SU-DHL-6 (cell line): Measurements from ENCODE around the gene PLXNA2.

Source experiments
- EZH2phosphoT487 ChIP-seq: fragments of 200-600 bp; sonication (generic), shearing (Covaris generic); conservative IDR thresholded peaks from 2 replicates; pipeline ENCODE4 v1.6.1; 2018; ENCODE audit warnings: mild to moderate bottlenecking, antibody characterized with exemption, low read length, moderate library complexity, mixed read lengths
- TF ChIP-seq, protein P1 (sequence below): fragments of 200-600 bp; sonication (generic); IDR thresholded peaks from one replicate; pipeline ENCODE4 v1.5.1; 2017; ENCODE audit warnings: antibody characterized with exemption, mild to moderate bottlenecking, low read length, moderate library complexity; ENCODE audit not compliant: insufficient read depth, poor library complexity, severe bottlenecking

GRCh38 chr1:208058756-208059155 lies 185.4 kb downstream of the PLXNA2 start:
- TF ChIP-seq, protein P1, sequence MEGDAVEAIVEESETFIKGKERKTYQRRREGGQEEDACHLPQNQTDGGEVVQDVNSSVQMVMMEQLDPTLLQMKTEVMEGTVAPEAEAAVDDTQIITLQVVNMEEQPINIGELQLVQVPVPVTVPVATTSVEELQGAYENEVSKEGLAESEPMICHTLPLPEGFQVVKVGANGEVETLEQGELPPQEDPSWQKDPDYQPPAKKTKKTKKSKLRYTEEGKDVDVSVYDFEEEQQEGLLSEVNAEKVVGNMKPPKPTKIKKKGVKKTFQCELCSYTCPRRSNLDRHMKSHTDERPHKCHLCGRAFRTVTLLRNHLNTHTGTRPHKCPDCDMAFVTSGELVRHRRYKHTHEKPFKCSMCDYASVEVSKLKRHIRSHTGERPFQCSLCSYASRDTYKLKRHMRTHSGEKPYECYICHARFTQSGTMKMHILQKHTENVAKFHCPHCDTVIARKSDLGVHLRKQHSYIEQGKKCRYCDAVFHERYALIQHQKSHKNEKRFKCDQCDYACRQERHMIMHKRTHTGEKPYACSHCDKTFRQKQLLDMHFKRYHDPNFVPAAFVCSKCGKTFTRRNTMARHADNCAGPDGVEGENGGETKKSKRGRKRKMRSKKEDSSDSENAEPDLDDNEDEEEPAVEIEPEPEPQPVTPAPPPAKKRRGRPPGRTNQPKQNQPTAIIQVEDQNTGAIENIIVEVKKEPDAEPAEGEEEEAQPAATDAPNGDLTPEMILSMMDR = no peak
- TF ChIP-seq EZH2phosphoT487 = no peak
